Ascending aorta (tissue), 2 donors: ENCODE results near the gene GLUD1. TPM values are rescaled to one million over a fixed set of nuclear protein-coding genes. Genes with fewer than 3 reads are reported as not detected.
"Not testable (repeated sequence)": the region's sequence is repeated elsewhere in the genome, so short reads cannot be mapped to it uniquely, and the experiment has no call there.

Source experiments
- DNase-seq, 2 donors: peaks; one replicate each; pipeline ENCODE4 v3.0.0-alpha.2; 2019; ENCODE audit warnings: low spot score in 2 of 2
- H3K27ac ChIP-seq, 2 donors: fragments of 200-600 bp; sonication (generic); one replicate each; pipeline ENCODE4 v1.5.1; 2016 to 2017; ENCODE audit warnings: mild to moderate bottlenecking in 1 of 2
- H3K27me3 ChIP-seq: fragments of 200-600 bp; sonication (generic); one replicate; pipeline ENCODE4 v1.5.1; 2017
- H3K36me3 ChIP-seq, 2 donors: fragments of 200-600 bp; sonication (generic); one replicate each; pipeline ENCODE4 v1.5.1; 2016
- H3K4me1 ChIP-seq, 2 donors: fragments of 200-600 bp; sonication (generic); one replicate each; pipeline ENCODE4 v1.5.1; 2016 to 2017; ENCODE audit warnings: mild to moderate bottlenecking in 1 of 2
- H3K4me3 ChIP-seq, 2 donors: fragments of 200-600 bp; sonication (generic); one replicate each; pipeline ENCODE4 v1.5.1; 2016 to 2017; ENCODE audit warnings: mild to moderate bottlenecking in 1 of 2
- H3K9me3 ChIP-seq, 2 donors: fragments of 200-600 bp; sonication (generic); one replicate each; pipeline ENCODE4 v1.5.1; 2016
- CTCF ChIP-seq, 3 experiments: fragments of 200-600 bp in 2 of 3; fragments of 450-650 bp in 1 of 3; sonication (generic) in 2 of 3; IDR thresholded peaks; one replicate each; pipeline ENCODE4 v1.5.1; 2016 to 2019; ENCODE audit warnings: antibody characterized with exemption in 3 of 3, mild to moderate bottlenecking in 1 of 3, moderate library complexity in 1 of 3
- intact Hi-C: fragments of 100-400 bp; cut with DNase I; formaldehyde crosslinking; loops from one replicate; pipeline ENCODE4 v1.15.1; 2023
- total RNA-seq: library from RNA; depleted of rRNA; stranded (reverse); fragments of >200 nt; gene quantifications from one replicate; pipeline ENCODE4 v1.1.0, GENCODE V29; 2016

Gene GLUD1
- total RNA-seq, 1 donor from 2014 or later = 134 TPM

- H3K9me3 ChIP-seq, DNase-seq, H3K27me3 ChIP-seq: not testable (repeated sequence)
These were observed 79.5 kb downstream of the GLUD1 start for GRCh38 chr10:87014986-87015716.

GRCh38 chr10:87013528-87013927, 81.1 kb downstream of the GLUD1 start:
- H3K4me3 ChIP-seq, H3K36me3 ChIP-seq, DNase-seq, H3K4me1 ChIP-seq, intact Hi-C loops, H3K27ac ChIP-seq, H3K27me3 ChIP-seq, H3K9me3 ChIP-seq: not testable (repeated sequence)

More at GRCh38 chr10:87014986-87015716, 79.5 kb downstream of the GLUD1 start:
- H3K4me1 ChIP-seq, H3K36me3 ChIP-seq, intact Hi-C loops, H3K4me3 ChIP-seq: not testable (repeated sequence)
- H3K27ac ChIP-seq = peak overlapping the region in 1 of 2 donors; percentile 11

GRCh38 chr10:87009134-87009696, 85.4 kb downstream of the GLUD1 start:
- DNase-seq, H3K4me3 ChIP-seq, H3K27me3 ChIP-seq, intact Hi-C loops, H3K9me3 ChIP-seq, H3K4me1 ChIP-seq, H3K27ac ChIP-seq: not testable (repeated sequence)
- H3K36me3 ChIP-seq = peaks cover 11% of the 10 kb centered on the region in 2 donors

GRCh38 chr10:87008303-87008702, 86.3 kb downstream of the GLUD1 start:
- DNase-seq, H3K27ac ChIP-seq, H3K9me3 ChIP-seq, intact Hi-C loops, H3K4me1 ChIP-seq, H3K27me3 ChIP-seq, H3K4me3 ChIP-seq: not testable (repeated sequence)
- H3K36me3 ChIP-seq = peaks cover 11% of the 10 kb centered on the region in 2 donors

GRCh38 chr10:87007674-87008073, 87.0 kb downstream of the GLUD1 start:
- H3K9me3 ChIP-seq, H3K27ac ChIP-seq, H3K4me1 ChIP-seq, H3K27me3 ChIP-seq, intact Hi-C loops, H3K4me3 ChIP-seq, DNase-seq: not testable (repeated sequence)
- H3K36me3 ChIP-seq = peaks cover 11% of the 10 kb centered on the region in 2 donors

GRCh38 chr10:87007124-87007523, 87.5 kb downstream of the GLUD1 start:
- H3K9me3 ChIP-seq, intact Hi-C loops: not testable (repeated sequence)

GRCh38 chr10:87000491-87000890, 94.2 kb downstream of the GLUD1 start:
- peaks cover 10 to 33% of the 10 kb centered on the region in 2 donors for H3K36me3 ChIP-seq
- no peaks in the 10 kb centered on the region for H3K27me3 ChIP-seq
- H3K4me3 ChIP-seq = no peak overlapping the region
- no peaks in the 10 kb centered on the region for H3K4me1 ChIP-seq
- TF ChIP-seq CTCF (IDR thresholded peaks at IDR 0.05) = no peak
- H3K27ac ChIP-seq = no peak overlapping the region
- H3K9me3 ChIP-seq = no peaks in the 10 kb centered on the region
- DNase-seq = no peak
- intact Hi-C loops = no loop called here

More at GRCh38 chr10:87007124-87007523, 87.5 kb downstream of the GLUD1 start:
- H3K4me3 ChIP-seq, H3K4me1 ChIP-seq, DNase-seq, H3K27ac ChIP-seq, H3K27me3 ChIP-seq: not testable (repeated sequence)
- peaks cover 11% of the 10 kb centered on the region in 2 donors for H3K36me3 ChIP-seq

Other genes with a start within 250 kb of the GLUD1 start
- 282 TPM for gene MMRN2, start 137.2 kb downstream of the GLUD1 start, total RNA-seq
- 250 TPM for gene SNCG, start 136.2 kb downstream of the GLUD1 start, total RNA-seq
- 882 TPM for gene ADIRF, start 126.4 kb downstream of the GLUD1 start, total RNA-seq
- gene FAM25A, start 74.5 kb downstream of the GLUD1 start, total RNA-seq = not detected
- 19.7 TPM for gene SHLD2, start 363 bp upstream of the GLUD1 start, total RNA-seq
- 0.11 TPM for gene NUTM2A, start 130.6 kb upstream of the GLUD1 start, total RNA-seq